Adrenal gland (tissue), 12 donors: ENCODE data around the gene ZNF581. TPM values are rescaled to one million over a fixed set of nuclear protein-coding genes. Genes with fewer than 3 reads are reported as not detected.

ENCODE experiments used
- DNase-seq, 7 donors: peaks; one replicate each; pipeline ENCODE4 v3.0.0-alpha.2; 2019 to 2020
- H3K27ac ChIP-seq, 5 donors: fragments of 200-600 bp; sonication (generic) in 4 of 5; 1 replicate in 3 of 5; 2 replicates in 2 of 5; pipeline versions ENCODE4 v1.5.1 to v1.8.0; 2016 to 2020; ENCODE audit warnings: mild to moderate bottlenecking in 1 of 5
- H3K27me3 ChIP-seq: fragments of 200-600 bp; 2 replicates; pipeline ENCODE4 v1.8.0; 2021
- H3K36me3 ChIP-seq, 2 donors: fragments of 200-600 bp; replicated peaks in 1 of 2; 1 replicate in 1 of 2; 2 replicates in 1 of 2; pipeline versions ENCODE4 v1.5.1 to v1.8.0; 2018 to 2022
- H3K4me1 ChIP-seq, 2 donors: fragments of 200-600 bp; replicated peaks in 1 of 2; 1 replicate in 1 of 2; 2 replicates in 1 of 2; pipeline versions ENCODE4 v1.5.1 to v1.8.0; 2018 to 2021
- H3K4me3 ChIP-seq, 4 donors: fragments of 200-600 bp; sonication (generic) in 3 of 4; one replicate each; pipeline ENCODE4 v1.5.1; 2016 to 2018
- H3K9me3 ChIP-seq, 3 donors: fragments of 200-600 bp; sonication (generic) in 1 of 3; replicated peaks in 1 of 3; 1 replicate in 2 of 3; 2 replicates in 1 of 3; pipeline versions ENCODE4 v1.5.1 to v1.8.0; 2016 to 2021
- POLR2A ChIP-seq, 2 donors: fragments of 450-650 bp; IDR thresholded peaks; one replicate each; pipeline ENCODE4 v1.6.1; 2017; ENCODE audit warnings: antibody characterized with exemption in 2 of 2, mild to moderate bottlenecking in 2 of 2, moderate library complexity in 1 of 2
- WGBS, 4 donors: extraction: QIAGEN DNeasy Blood & Tissue Kit in 2 of 4; methylation state at CpG; one replicate each; pipeline versions ENCODE4 v1.1.5 to v1.1.7; 2013 to 2017; 5-methylcytosine and 5-hydroxymethylcytosine counted together
- intact Hi-C, 2 donors: fragments of 100-400 bp; cut with DNase I; formaldehyde crosslinking; loops; one replicate each; pipeline versions ENCODE4 v1.14.1 to v1.15.0; 2022 to 2023
- polyA plus RNA-seq, 3 donors: library from polyadenylated mRNA; stranded (reverse); fragments of 200-250 nt in 2 of 3; fragments of 350-450 nt in 1 of 3; fragmentation: Illumina TruSeq in 1 of 3; extraction: RNeasy Lipid Tissue Mini Kit (QIAGEN cat#74804) in 1 of 3; gene quantifications; one replicate each; pipeline ENCODE4 v1.2.3, GENCODE V29; 2013 to 2014
- total RNA-seq, 9 donors: library from RNA; depleted of rRNA in 4 of 9; stranded (reverse); fragments of >200 nt in 4 of 9; fragments of 120-200 nt in 1 of 9; fragmentation: NEBNext Ultra II Directional in 1 of 9; extraction: Animal tissue kit (Norgen Biotek cat#: 25700) in 1 of 9; gene quantifications; one replicate each; pipeline versions ENCODE4 v1.1.0 to v1.2.4, GENCODE V29; 2013 to 2023
- TF ChIP-seq, protein P1 (sequence below), 6 experiments: fragments of 450-650 bp in 4 of 6; fragments of 200-600 bp in 2 of 6; sonication (generic) in 1 of 6; IDR thresholded peaks; 1 replicate in 5 of 6; 2 replicates in 1 of 6; pipeline versions ENCODE4 v1.5.1 to v1.8.0; 2016 to 2021; ENCODE audit warnings: antibody characterized with exemption in 6 of 6, mild to moderate bottlenecking in 2 of 6, moderate library complexity in 1 of 6
- donor health status: healthy with polysubstance abuse.
- donor health status: Bipolar disorder and iron deficiency.
- donor health status: DM: yes; HTN: yes; CAD: no.
- donor health status: DM: no; HTN: no; CAD: no.
- donor health status: DM: no; HTN: no; CAD: no.
- donor health status: DM: yes; HTN: yes; CAD: no.

The ZNF581 gene
- total and polyA plus RNA-seq, 12 donors = 8.7 to 55.7 (median 22.7) TPM

DNA sequence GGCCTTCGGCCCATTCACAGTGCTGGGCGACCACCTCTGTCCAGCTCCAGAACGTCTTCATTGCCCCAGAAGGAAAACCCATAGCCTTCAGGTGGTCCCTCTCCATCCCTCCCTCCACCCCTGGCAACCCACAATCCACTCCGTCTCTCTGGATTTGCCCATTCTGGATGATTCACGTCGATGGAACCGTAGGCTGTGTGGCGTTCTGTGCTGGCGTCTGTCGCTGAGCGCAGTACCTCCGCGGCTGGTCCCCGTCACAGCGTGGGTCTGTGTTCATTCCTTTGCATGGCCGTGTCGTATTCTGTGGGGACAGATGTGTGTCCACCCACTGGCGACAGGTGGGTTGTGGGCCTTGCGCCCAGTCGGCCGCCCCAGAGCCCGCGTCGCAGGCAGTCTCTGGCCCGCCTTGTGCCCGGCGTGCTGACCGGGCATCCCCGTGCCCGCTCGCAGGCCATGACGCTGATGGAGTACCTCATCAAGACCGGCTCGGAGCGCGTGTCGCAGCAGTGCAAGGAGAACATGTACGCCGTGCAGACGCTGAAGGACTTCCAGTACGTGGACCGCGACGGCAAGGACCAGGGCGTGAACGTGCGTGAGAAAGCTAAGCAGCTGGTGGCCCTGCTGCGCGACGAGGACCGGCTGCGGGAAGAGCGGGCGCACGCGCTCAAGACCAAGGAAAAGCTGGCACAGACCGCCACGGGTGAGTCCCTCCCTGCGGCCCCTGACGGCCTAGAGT, 41.7 kb downstream of the ZNF581 start:
- H3K27me3 ChIP-seq = no peaks in the 10 kb centered on the region
- H3K4me1 ChIP-seq = peaks cover 29 to 38% of the 10 kb centered on the region in 2 donors
- no peak overlapping the region for H3K27ac ChIP-seq
- TF ChIP-seq POLR2A (IDR thresholded peaks at IDR 0.05) = no peak
- TF ChIP-seq, protein P1, sequence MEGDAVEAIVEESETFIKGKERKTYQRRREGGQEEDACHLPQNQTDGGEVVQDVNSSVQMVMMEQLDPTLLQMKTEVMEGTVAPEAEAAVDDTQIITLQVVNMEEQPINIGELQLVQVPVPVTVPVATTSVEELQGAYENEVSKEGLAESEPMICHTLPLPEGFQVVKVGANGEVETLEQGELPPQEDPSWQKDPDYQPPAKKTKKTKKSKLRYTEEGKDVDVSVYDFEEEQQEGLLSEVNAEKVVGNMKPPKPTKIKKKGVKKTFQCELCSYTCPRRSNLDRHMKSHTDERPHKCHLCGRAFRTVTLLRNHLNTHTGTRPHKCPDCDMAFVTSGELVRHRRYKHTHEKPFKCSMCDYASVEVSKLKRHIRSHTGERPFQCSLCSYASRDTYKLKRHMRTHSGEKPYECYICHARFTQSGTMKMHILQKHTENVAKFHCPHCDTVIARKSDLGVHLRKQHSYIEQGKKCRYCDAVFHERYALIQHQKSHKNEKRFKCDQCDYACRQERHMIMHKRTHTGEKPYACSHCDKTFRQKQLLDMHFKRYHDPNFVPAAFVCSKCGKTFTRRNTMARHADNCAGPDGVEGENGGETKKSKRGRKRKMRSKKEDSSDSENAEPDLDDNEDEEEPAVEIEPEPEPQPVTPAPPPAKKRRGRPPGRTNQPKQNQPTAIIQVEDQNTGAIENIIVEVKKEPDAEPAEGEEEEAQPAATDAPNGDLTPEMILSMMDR (IDR thresholded peaks at IDR 0.05) = no peak
- H3K36me3 ChIP-seq = peaks cover 0 to 74% of the 10 kb centered on the region in 2 donors
- no peak overlapping the region for H3K4me3 ChIP-seq
- no peak for DNase-seq
- intact Hi-C loops = no loop called here
- H3K9me3 ChIP-seq = no peaks in the 10 kb centered on the region
- WGBS, 4 donors = 93 to 96% (median 95%) methylated on average over 50 to 60 of the region's 60 CpGs

DNA sequence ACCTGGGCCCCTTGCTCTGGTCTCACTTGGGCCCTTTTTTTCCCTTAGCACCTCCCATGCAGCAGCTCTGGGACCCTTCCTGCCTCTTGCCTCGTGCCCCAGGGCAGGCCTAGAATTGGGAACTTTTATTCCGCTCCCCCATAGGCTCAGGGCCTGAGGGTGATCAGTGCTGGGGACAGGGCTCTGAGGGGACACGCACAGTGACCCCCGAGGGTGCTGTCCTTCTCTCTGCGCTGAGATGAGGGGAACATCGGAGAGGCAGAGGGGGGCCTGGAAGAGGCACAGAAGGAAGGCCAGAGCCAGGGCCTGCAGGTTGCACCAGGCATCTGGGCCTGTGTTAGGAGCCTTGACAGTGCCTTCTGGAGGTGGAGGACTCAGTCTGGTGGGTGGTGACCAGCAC, 42.3 kb downstream of the ZNF581 start:
- no peaks in the 10 kb centered on the region for H3K27me3 ChIP-seq
- 94 to 98% (median 97%) methylated on average over 6 of the region's 6 CpGs for WGBS, 4 donors
- intact Hi-C loops = no loop called here
- H3K9me3 ChIP-seq = no peaks in the 10 kb centered on the region
- H3K36me3 ChIP-seq = peaks cover 0 to 74% of the 10 kb centered on the region in 2 donors
- H3K27ac ChIP-seq = no peak overlapping the region
- no peak for TF ChIP-seq POLR2A (IDR thresholded peaks at IDR 0.05)
- TF ChIP-seq, protein P1 (IDR thresholded peaks at IDR 0.05) = no peak
- no peak for DNase-seq
- peaks cover 23 to 31% of the 10 kb centered on the region in 2 donors for H3K4me1 ChIP-seq
- no peak overlapping the region for H3K4me3 ChIP-seq

DNA sequence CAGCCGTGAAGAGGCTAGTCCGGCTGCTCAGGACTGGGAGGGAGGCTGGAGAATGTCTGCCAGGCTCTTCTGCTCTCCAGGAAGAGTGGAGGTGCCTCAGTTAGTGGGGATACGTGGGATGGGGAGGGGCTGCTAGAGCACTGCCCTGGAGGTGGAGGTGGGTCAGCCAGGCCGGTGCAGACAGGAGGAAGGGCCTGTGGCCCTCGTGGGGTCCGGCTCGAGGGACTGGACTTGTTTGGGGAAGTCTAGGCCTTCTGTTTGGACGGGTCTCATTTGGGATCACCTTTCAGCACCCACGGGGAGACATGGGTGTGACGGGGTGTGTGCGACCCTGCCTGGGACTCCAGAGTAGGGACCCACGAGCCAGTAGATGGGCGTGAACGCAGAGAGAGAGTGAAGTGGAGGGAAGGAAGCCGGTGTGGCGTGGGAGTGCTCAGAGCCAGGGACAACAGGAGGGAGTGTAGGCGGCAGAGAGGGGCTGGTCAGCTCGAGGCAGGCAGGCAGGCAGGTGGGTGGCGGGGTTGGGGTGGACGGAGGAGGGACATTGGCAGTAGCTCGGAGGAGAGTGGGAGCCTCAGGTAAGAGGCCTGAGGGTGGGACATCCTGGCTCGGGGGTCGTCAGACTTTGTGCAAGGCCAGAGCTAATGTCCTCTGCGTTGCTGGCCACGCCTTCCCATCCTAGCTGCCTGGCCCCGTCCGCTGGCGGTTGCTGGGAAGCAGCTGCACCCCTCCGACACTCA, 43.0 kb downstream of the ZNF581 start:
- Histone ChIP-seq H3K27me3 (no peaks in the 10 kb centered on the region), H3K4me1 (peaks cover 16 to 24% of the 10 kb centered on the region in 2 donors), H3K9me3 (no peaks in the 10 kb centered on the region), H3K27ac (no peak overlapping the region), H3K36me3 (peaks cover 0 to 72% of the 10 kb centered on the region in 2 donors), H3K4me3 (no peak overlapping the region)
- intact Hi-C loops = no loop called here
- DNase-seq = no peak
- 85 to 89% (median 87%) methylated on average over 25 to 29 of the region's 29 CpGs for WGBS, 4 donors
- TF ChIP-seq POLR2A (IDR thresholded peaks at IDR 0.05) = no peak
- TF ChIP-seq, protein P1 (IDR thresholded peaks at IDR 0.05) = no peak
